ENCODE results near the gene HEPH.

- no peak for TF ChIP-seq POLR2AphosphoS5 (IDR thresholded peaks at IDR 0.05; ENCODE audit: low read depth, low read length)
- no peak for TF ChIP-seq POLR2A (IDR thresholded peaks at IDR 0.05; ENCODE audit: low read depth, low read length)
These were observed 29.8 kb downstream of the HEPH start for GRCh38 chrX:66193821-66194220.
